ENCODE data around the gene SLC39A10.
"Not testable (repeated sequence)": the region's sequence is repeated elsewhere in the genome, so short reads cannot be mapped to it uniquely, and the experiment has no call there.

SLC39A10 gene

DNA sequence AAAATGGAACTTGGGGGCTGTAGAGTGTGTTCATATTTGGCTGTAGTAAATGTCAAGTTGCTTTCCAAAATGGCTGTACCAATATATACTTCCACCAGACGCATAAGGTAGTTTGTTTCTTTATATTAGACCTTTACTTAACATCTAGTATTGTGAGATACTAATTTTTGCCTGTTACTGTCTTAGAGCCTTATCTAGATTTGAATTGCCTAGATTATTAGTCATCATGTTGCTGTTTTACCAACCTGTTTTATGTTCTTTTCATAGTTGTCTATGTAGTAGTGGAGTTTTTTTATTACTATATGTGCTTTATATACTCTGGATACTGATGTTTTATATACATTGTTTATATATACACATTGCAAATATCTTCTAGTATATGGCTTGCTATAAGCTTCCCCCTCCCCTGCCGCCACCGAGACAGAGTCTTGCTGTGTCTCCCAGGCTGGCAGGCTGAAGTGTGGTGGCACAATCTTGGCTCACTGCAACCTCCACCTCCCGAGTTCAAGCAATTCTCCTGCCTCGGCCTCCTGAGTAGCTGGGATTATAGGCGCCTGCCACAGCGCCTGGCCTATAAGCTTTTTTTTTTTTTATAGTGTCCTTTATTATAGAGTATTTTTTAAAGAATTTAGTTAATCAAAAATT is 18.9 kb downstream of the SLC39A10 start:
- DNase-seq, result no peak

DNA sequence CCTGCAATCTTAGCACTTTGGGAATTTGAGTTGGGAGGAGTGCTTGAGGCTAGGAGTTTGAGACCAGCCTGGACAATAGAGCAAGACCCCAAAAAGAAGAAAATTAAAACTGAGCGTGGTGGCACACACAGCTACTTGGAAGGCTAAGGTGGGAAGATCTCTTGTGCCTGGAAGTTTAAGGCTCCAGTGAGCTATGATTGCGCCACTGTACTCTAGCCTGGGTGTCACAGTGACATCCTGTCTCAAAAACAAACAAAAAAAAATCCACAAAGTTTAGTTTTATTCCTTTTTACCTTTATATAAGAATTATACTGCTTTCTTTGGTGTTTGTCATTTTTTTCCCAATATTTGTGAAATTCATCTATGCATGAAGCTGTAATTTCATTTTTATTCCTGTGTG is 20.3 kb downstream of the SLC39A10 start:
- no peak for DNase-seq

DNA sequence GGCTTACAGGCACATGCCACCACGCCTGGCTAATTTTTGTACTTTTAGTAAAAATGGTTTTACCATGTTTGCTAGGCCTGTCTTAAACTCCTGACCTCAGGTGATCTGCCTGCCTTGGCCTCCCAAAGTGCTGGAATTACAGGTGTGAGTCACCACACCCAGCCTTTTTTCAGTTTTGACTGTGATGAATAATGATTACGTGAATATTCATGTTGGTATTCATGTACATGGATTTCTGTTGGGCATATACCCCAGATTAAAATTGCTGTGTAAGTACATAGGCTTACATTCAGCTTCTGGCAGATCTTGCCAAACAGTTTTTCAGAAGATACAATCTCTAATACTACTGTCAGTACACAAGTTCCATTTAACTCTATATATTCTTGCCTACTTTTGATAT is 20.9 kb downstream of the SLC39A10 start:
- no peak for DNase-seq

DNA sequence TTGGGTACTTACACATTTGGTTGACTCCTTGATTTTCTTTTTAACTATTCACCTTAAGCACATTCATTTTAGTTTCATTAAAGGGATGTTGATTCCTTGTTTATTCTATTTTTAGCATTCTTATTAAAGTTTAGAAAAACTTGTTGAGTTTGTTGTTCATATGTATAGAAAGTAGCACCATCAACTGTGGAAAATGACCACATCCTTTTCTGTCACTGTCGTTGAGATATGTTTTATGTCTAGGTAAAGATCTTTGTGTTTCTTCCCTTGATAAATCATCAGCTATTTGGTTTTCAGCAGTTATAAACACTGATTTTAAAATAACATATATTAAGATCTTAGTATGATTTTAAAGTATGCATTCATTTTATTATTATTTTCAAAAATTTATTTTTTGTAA is 25.1 kb downstream of the SLC39A10 start:
- no peak for DNase-seq

DNA sequence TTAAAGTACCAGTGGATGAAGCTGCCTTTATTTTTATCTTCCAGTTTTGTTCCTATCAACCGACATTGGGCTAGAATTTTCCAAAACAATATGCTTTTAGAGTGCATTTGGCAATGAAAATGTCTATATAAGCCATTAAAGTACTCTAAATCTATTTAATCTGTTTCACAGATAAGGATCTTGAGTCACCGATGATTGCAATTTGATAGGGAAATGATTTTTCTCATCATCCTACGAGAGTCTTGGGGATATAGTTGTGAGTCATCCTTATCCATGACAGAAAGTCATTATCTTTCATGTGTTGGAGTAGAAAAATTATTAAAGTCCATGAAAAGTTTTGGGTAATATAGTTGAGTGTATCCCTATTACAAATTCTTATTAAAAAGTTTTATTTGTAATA is 26.1 kb downstream of the SLC39A10 start:
- no peak for DNase-seq

DNA sequence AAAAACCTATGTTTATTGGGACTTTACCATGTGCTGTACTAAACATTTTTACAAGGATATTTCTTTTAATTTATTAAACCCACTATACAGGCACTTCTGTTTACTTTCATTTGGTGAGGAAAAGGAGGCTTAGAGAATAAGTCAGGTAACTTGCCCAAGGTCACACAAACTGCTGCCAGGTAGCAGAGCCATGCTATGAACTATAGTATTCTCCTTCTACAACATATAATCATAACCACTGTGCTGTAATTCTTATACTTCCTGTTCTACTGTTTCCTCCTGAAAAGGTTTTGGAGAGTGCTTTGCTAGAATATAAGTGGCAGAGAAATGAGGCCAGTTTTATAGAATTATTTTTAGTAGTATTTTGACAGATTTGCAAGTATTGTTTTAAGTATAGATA is 29.5 kb downstream of the SLC39A10 start:
- DNase-seq, result no peak

DNA sequence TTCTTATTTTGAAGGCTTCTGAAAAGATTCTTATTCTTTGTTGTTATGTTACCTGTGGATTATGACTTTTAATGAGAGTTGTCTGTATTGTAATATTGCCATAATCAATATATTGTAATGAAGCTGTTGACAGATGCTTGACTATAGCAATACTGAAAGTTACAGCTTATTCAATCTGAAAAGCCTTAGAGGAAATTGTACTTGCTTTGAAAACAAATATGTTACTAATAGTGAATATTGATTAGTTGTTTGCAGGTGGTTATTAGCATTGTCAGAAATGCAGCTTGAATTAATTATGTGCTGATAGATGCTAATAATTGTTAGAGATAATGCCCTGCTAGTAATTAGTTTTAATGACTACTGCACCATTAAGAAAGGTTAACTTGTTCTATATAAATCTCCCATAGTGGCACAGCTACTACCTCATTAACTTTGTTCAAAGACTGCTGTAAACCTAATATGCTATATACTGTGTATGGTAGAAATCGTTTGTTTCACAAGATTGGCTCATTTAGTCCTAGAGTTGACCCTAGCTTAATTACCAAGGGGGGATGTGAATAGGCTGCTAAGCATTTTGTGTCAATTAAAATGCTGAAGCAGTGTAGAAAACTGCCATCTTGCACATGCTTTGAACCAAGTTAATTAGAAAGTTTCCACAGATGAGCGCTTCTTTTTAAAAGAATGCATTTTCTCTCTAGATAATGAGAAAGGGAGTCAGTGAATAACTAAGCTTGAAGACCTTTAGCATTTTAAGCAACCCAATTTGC is 30.5 kb downstream of the SLC39A10 start:
- no peak for DNase-seq

DNA sequence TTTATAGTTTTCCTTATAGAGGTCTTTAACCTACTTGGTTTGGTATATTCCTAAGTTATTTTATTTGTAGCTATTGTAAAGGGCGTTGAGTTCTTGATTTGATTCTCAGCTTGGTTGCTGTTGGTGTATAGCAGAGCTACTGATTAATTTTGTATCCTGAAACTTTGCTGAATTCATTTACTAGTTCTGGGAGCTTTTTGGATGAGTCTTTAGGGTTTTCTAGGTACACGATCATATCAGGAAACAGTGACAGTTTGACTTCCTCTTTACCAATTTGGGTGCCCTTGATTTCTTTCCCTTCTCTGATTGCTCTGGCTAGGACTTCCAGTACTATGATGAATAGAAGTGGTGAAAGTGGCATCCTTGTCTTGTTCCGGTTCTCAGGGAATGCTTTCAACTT is 35.5 kb downstream of the SLC39A10 start:
- not testable (repeated sequence) for DNase-seq

DNA sequence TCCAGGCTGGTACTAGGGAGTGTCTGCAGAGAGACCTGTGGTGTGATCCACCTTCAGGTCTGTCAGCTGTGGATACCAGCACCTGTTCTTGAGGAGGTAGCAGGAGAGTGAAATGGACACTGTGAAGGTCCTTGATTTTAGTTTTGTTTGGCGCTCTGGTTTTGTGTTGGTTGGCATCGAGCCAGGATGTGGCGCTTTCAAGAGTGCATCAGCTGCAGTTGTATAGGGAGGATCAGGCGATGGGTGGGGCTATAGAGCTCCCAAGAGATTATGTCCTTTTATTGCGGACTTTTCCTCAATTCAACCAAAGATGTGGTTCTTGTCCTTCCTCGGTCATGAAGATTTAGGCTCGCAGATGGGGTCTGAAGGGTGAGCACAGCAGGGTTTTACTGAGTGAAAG is 37.5 kb downstream of the SLC39A10 start:
- DNase-seq, result no peak

DNA sequence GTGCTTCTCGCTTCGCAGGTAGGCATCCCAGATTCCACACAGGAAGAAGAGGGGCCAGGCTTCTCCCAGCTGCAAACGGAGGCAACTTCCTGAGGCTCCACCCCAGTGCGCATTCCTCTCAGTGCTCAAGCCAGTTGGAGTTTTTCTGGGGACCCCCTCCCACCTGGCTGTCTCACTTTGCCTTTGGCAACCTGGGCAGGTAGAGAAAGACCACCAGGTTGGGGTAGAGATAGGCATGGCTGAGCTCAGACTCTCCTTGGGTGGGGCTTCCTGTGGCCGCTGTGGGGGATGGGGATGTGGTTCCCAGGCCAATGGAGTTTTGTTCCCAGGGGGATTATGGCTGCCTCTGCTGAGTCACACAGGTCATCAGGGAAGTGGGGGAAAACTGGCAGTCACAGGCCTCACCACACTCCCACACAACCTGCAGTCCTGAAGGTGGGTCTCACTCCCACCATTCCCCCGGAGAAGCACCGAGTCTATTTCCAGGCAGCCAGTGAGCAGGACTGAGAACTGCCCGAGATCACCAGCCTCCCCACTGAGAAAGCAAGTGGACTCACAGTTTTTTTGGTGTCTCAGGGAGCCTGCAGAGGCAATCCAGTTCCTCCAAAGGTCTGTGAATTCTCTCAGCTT is 38.1 kb downstream of the SLC39A10 start:
- DNase-seq, result no peak

DNA sequence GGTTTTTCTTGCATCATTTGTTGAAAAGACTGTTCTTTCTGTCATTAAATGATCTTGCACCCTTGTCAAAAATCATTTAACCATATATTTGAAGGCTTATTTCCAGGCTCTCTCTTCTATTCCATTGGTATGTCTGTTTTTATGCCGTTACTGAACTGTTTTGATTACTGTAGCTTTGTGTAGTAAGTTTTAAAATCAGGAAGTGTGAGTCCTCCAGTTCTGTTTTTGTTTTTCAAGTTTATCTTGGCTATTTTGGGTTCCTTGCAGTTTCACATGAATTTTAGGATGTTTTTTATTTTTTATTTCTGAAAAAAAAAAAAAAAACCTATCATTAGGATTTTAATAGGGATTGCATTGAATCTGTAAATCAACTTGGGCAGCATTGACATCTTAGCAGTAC is 39.0 kb downstream of the SLC39A10 start:
- peak in 1 of 4 experiments; percentile 7 for DNase-seq

DNA sequence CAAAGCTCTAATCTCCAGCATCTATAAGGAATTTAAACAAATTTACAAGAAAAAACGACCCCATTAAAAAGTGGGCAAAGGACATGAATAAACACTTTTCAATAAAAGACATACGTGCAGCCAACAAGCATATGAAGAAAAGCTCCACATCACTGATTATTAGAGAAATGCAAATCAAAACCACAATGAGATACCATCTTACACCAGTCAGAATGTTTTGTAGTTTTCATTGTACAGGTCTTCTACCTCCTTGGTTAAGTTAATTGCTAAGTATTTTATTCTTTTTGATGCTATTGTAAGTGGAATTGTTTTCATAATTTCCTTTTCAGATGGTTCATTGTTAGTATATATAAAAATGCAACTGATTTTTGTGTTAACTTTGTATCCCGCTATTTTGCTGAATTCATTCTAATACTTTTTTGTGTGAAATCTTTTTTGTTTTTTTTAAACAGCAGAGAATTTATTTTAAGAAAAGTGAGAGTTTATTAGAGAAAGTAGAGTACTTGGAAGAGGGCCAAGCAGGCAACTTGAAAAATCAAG is 40.7 kb downstream of the SLC39A10 start:
- no peak for DNase-seq

DNA sequence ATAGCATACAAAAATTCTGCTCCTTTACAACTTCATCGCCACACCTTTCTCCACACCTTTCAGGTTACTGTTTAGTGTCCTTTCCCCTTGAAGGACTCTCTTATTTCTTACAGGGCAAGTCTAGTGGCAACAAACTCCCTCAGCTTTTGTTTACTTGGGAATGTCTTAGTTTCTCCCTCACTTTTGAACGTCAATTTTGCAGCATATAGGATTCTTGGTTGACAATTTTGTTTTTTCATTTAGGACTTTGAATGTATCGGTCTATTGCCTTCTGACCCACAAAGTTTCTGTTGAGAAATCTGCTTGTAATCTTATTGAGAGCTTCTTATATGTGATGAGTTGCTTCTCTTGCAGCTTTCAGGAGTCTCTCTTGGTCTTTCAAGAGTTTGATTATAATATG is 43.5 kb downstream of the SLC39A10 start:
- no peak for DNase-seq

DNA sequence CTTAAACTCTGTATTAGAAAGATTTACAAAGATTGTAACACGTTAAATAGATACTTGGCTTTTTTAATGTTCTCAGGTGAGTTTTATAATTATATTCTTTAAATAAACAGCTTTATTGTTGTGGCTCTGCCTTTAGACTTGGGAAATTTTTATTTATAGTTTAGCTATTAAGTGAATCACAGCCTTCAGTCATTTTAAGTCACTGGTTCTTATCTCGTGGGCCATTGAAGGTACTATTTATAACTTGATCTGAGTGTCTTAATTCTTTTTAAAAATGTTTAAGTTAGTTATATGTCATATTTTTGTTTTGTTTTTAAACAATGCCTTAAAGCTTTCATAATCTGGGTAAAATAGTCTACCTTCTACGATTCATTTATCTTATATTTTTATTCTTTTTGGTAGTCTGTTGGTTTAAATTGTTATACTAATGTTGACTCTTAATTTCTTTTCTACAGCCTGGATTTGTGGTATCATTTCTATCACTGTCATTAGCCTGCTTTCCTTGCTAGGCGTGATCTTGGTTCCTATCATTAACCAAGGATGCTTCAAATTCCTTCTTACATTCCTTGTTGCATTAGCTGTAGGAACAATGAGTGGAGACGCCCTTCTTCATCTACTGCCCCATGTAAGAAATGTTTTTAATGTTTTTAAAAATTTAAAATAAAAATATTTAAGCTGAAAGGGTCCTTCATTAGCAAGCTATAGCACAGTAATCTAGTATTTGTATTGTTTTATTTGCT is 49.3 kb downstream of the SLC39A10 start:
- no peak for DNase-seq

DNA sequence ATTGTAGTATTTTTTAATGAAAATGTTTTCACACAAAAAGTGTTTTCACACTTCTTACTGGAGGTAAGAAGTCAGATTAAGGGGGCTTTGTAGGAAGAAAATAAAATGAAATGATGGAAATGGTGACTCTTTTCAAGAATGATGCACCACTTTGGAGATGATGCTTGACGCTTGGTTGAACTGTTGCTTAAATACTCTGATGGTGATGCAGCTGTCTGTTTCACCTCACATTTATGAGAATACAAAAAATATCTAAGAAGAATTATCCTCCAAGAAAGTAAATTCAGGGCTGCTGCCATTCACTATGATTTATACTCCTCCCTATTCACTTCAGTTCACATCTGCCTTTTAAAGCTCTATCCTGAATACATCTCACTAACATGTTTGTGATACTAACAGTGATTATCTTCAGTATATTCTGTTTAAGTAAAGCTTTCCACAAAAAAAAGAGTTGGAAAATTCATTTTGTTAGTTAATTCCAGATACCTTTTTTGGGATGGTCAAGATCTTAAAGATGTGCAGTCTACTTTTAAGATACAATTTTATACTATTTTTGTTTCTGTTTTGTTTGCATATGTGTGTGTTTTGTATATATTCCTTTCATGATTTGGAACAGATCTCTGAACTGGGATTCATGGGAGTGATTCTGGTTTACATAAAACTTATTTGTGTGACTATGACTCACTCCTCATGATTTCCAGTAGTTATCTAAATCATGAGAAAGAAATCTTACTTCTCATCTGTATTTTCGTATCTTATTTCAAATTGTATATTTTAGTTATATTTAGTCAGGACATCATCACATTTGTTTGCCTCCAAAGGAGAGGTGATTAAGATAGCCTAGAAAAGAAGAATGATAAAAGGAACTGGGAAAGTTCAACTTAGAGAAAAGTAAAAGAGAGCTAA is 53.1 kb downstream of the SLC39A10 start:
- DNase-seq, result no peak

DNA sequence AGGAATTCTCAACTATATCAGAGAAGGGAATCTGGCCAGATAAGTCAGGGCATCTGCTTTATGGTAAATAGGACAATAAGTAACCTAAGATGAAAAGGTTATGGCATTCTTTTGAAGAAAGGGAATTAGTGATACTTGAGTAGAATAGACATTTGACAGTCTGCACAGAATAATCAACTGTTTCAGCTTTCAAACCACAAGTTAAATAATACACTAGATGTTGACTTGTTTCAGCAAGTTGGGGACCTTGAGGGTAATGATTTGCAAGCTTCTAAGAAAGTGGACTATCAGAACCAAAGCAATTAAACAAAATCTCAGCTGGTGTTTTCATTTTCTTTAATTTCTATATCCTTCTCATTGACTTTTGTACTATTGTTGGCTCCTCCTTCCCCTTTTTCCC is 54.5 kb downstream of the SLC39A10 start:
- no peak for DNase-seq

DNA sequence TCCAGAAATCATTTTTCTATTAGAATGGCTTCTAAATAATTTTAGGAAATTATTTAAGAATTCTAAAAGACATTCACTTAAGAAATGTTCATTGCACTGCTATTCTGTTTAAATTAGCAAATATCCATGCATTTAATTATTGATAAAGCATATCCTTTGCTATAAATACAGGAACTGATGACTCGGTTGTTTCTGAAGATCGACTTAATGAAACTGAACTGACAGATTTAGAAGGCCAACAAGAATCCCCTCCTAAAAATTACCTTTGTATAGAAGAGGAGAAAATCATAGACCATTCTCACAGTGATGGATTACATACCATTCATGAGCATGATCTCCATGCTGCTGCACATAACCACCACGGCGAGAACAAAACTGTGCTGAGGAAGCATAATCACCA is 59.4 kb downstream of the SLC39A10 start:
- DNase-seq, result no peak

DNA sequence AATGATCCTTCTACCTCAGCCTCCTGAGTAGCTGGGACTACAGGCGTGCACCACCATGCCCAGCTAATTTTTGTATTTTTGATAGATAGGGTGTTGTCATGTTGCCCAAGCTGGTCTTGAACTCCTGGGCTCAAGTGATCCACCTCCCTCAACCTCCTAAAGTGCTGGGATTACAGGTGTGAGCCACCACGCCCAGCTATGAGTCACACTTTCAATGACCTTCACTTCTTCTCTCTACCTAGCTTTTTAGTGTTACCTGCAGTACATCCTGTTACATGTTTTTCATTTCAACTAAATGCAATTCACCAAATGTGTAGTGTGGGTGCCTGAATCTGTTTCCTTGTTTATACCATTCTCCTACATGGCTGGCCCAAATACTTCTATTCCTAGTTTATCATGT is 64.0 kb downstream of the SLC39A10 start:
- DNase-seq, result no peak

DNA sequence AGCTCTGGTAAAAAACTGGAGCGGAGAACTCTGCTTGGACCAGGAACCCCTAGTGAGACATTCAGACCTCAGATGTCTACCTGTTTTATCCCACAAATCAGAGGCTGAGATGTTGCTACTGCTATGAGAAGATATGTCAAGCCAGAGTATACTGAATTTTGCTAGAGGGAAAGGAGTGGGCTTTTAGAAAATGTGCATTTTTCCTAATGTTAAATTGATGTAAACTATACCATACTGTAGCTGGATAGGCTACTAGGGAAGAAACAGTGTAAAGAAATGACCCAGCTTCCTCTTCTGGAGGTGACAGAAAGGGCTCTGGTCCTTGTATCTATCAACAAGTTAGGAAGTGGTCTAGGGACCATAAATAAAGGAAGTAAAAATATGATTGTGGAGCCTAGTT is 65.0 kb downstream of the SLC39A10 start:
- peak in 3 of 4 experiments; percentile 8 to 41 (median 26) for DNase-seq

DNA sequence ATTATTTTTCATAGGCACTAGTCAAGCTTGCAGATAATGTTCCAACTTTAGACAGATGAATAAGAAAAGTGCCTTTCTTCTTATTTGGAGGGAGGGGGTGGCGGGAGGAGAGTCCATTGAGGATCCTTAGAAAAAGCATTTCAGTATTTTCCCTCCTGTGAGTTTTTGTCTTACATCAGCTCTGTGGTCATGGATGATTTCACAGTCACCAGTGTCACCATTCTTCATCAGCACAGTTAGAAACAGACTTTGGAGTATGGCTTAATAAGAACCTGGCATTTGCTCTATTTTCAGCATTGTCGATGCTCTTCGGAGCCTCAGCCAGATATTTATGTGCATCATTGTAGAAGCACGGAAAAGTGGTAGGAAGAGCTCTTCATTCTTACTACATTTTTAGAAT is 70.1 kb downstream of the SLC39A10 start:
- peak in 1 of 4 experiments; percentile 4 for DNase-seq

DNA sequence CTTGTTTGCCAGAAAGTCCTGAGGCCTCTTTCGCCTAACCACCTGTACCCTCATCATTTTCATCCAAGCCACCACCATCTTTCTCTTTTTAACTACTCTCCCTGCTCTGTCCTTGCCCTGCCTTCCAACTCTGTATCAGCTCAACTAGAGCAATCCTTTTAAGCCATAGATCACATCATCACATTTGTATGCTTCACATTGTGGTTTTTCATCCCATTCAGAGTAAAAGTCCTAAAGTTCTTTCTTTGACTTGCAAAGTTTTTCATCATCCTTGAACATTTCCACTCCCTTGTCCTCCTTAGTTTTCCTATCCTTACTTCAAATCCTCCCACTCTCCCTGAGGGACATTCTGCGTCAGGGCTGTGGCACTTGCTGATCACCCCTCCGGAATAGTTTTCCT is 73.9 kb downstream of the SLC39A10 start:
- no peak for DNase-seq

DNA sequence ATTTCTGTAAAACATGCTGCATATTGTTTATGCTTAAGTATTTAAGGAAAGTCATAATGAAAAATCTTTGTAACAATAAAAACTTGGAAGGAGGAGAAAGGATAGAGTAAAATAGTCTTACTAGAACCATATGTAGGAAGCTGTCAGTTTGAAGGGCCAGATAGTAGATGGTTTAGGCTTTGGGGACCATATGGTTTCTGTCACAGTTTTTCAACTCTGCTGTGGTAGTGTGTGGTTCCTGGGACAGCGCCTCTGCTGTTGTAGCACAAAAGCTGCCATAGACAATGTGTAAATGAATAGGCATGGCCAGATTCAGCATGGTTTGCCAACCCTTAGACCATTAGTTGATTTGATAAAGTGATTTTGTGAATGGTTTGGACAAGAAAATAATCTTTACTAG is 75.5 kb downstream of the SLC39A10 start:
- no peak for DNase-seq

Data from suppressor macrophage (primary cell).